GM19240 (cell line): ENCODE measurements around the gene LST1.
"Not testable (repeated sequence)": the region's sequence is repeated elsewhere in the genome, so short reads cannot be mapped to it uniquely, and the experiment has no call there.

Experiments
- DNase-seq: peaks from one replicate; pipeline ENCODE4 v3.0.0; 2011; ENCODE audit warnings: low spot score; ENCODE audit not compliant: insufficient read length

The LST1 gene

GRCh38 chr6:31580438-31580740 lies 5.7 kb upstream of the LST1 start:
- DNase-seq, result no peak

- no peak for DNase-seq
These were observed 5.2 kb upstream of the LST1 start for GRCh38 chr6:31580807-31581433.

- DNase-seq, result no peak
These were observed 4.4 kb upstream of the LST1 start for GRCh38 chr6:31581434-31582229.

GRCh38 chr6:31582230-31582643 lies 3.8 kb upstream of the LST1 start, which contains the start of gene LTB:
TSS of gene LTB (minus strand) at chr6:31582424. CDS start at chr6:31582417, 7 bp downstream.
- DNase-seq, result no peak

GRCh38 chr6:31585491-31585890 lies 586 bp upstream of the LST1 start:
- DNase-seq, result no peak

GRCh38 chr6:31586599-31587281 lies 663 bp downstream of the LST1 start:
- no peak for DNase-seq

- DNase-seq, result no peak
These were observed 2.0 kb downstream of the LST1 start for GRCh38 chr6:31587791-31588777.

- no peak for DNase-seq
These were observed 3.0 kb downstream of the LST1 start for GRCh38 chr6:31588871-31589650.

- DNase-seq, result not testable (repeated sequence)
These were observed 4.6 kb downstream of the LST1 start for GRCh38 chr6:31590691-31591090.

- DNase-seq, result no peak
These were observed 6.3 kb downstream of the LST1 start for GRCh38 chr6:31592396-31592771.

- peak; percentile 53 for DNase-seq
These were observed 10.9 kb downstream of the LST1 start for GRCh38 chr6:31597006-31597405.

- DNase-seq, result no peak
These were observed 21.2 kb downstream of the LST1 start for GRCh38 chr6:31607317-31607716.

- DNase-seq, result no peak
These were observed 23.7 kb downstream of the LST1 start for GRCh38 chr6:31609519-31610406.

- no peak for DNase-seq
These were observed 24.9 kb downstream of the LST1 start for GRCh38 chr6:31610968-31611367.

- DNase-seq, result no peak
These were observed 28.1 kb downstream of the LST1 start for GRCh38 chr6:31614075-31614619.

GRCh38 chr6:31614684-31615578 lies 28.9 kb downstream of the LST1 start, which contains the start of gene AIF1:
TSS of gene AIF1 (plus strand) at chr6:31615234. CDS start at chr6:31615330, 96 bp downstream.
- DNase-seq, result no peak

GRCh38 chr6:31615748-31616147 lies 29.7 kb downstream of the LST1 start:
- no peak for DNase-seq

- no peak for DNase-seq
These were observed 30.9 kb downstream of the LST1 start for GRCh38 chr6:31617010-31617409.
